HCT116 (cell line): ENCODE data around the gene TAF3. TPM values are rescaled to one million over a fixed set of nuclear protein-coding genes. Genes with fewer than 3 reads are reported as not detected.

Source experiments
- ATAC-seq: fragments of 200-7000 bp; cut with Tn5 transposase; 2 replicates; pipeline ENCODE4 v1.9.1; 2020; ENCODE audit warnings: mild to moderate bottlenecking, moderate library complexity
- BruUV-seq: library from RNA; stranded (reverse); fragments of 400-500 nt; replicated peaks from 2 replicates; lab custom pipeline; 2021; lab: Mats Ljungman, UMichigan
- CTCF ChIA-PET: fragments of 300-600 bp; sonication (Branson Sonifier 250); formaldehyde crosslinking; loops from one replicate; lab custom pipeline; 2021; ENCODE audit warnings: antibody characterized with exemption; lab: Charles Lee
- POLR2A ChIA-PET: fragments of 300-600, 350-600 bp; sonication (Branson Sonifier 250); formaldehyde crosslinking; loops from one replicate; lab custom pipeline; 2021; ENCODE audit warnings: antibody characterized with exemption; lab: Charles Lee
- RAD21 ChIA-PET, 2 experiments: fragments of 300-600 bp; sonication (Branson Sonifier 250); formaldehyde crosslinking; loops; one replicate each; lab custom pipeline; 2023; ENCODE audit warnings: low total read pairs in 2 of 2; ENCODE audit not compliant: uncharacterized antibody in 2 of 2, unreplicated experiment in 2 of 2, low non-redundant PET in 1 of 2; lab: Charles Lee
- DNase-seq: peaks from one replicate; pipeline ENCODE4 v3.0.0-alpha.2; 2010; ENCODE audit warnings: low read depth, low spot score
- H2AFZ ChIP-seq: fragments of 200-600 bp; shearing (Covaris generic), sonication (generic); 2 replicates; pipeline ENCODE4 v1.6.1; 2017; ENCODE audit warnings: low read depth, mixed run types, mixed read lengths, antibody characterized with exemption, low read length; ENCODE audit not compliant: poor library complexity, severe bottlenecking
- H3K27ac ChIP-seq: 2 replicates; pipeline ENCODE4 v1.5.1; 2012; ENCODE audit warnings: low read depth, low read length
- H3K27me3 ChIP-seq: fragments of 200-600 bp; sonication (generic); 2 replicates; pipeline ENCODE4 v1.6.1; 2016; ENCODE audit warnings: mixed run types, low read length, mixed read lengths; ENCODE audit not compliant: insufficient read depth
- H3K36me3 ChIP-seq, 2 experiments: fragments of 200-500 bp in 1 of 2; fragments of 200-600 bp in 1 of 2; sonication (Bioruptor generic) in 1 of 2; sonication (generic) in 1 of 2; 2 replicates each; pipeline versions ENCODE4 v1.5.1 to v1.6.1; 2014 to 2016; ENCODE audit warnings: low read length in 2 of 2, inconsistent platforms in 1 of 2, mixed read lengths in 1 of 2, mixed run types in 1 of 2; ENCODE audit not compliant: insufficient read depth in 2 of 2, control insufficient read depth in 1 of 2
- H3K4me1 ChIP-seq, 2 experiments: fragments of 200-600 bp in 1 of 2; sonication (generic) in 1 of 2; 2 replicates each; pipeline versions ENCODE4 v1.5.1 to v1.6.1; 2012 to 2017; ENCODE audit warnings: low read length in 2 of 2, inconsistent platforms in 1 of 2, mild to moderate bottlenecking in 1 of 2, mixed read lengths in 1 of 2, mixed run types in 1 of 2, moderate library complexity in 1 of 2; ENCODE audit not compliant: insufficient read depth in 2 of 2, control insufficient read depth in 1 of 2
- H3K4me2 ChIP-seq: fragments of 200-600 bp; sonication (generic); 2 replicates; pipeline ENCODE4 v1.6.1; 2017; ENCODE audit warnings: mixed run types, low read length, mixed read lengths
- H3K4me3 ChIP-seq, 2 experiments: fragments of 200-600 bp in 1 of 2; sonication (generic) in 1 of 2; replicated peaks in 1 of 2; 2 replicates each; pipeline ENCODE4 v1.5.1; 2011 to 2016; ENCODE audit warnings: low read length in 2 of 2, control low read depth in 1 of 2, low read depth in 1 of 2, mild to moderate bottlenecking in 1 of 2, mixed read lengths in 1 of 2, mixed run types in 1 of 2
- H3K79me2 ChIP-seq: fragments of 200-600 bp; sonication (generic); 2 replicates; pipeline ENCODE4 v1.6.1; 2017; ENCODE audit warnings: mild to moderate bottlenecking, mixed run types, low read length, moderate library complexity, mixed read lengths; ENCODE audit not compliant: insufficient read depth
- H3K9ac ChIP-seq: fragments of 200-600 bp; sonication (generic); 2 replicates; pipeline ENCODE4 v1.6.1; 2016; ENCODE audit warnings: low read length, mixed read lengths
- H3K9me2 ChIP-seq: fragments of 200-600 bp; sonication (generic), shearing (Covaris generic); 2 replicates; pipeline ENCODE4 v1.6.1; 2017; ENCODE audit warnings: mixed run types, mild to moderate bottlenecking, moderate library complexity; ENCODE audit not compliant: insufficient read depth
- H3K9me3 ChIP-seq, 2 experiments: fragments of 200-500 bp in 1 of 2; fragments of 200-600 bp in 1 of 2; sonication (Bioruptor generic) in 1 of 2; sonication (generic) in 1 of 2; 2 replicates each; pipeline ENCODE4 v1.6.1; 2014 to 2017; ENCODE audit warnings: low read length in 2 of 2, mixed read lengths in 2 of 2, inconsistent platforms in 1 of 2, low read depth in 1 of 2, mild to moderate bottlenecking in 1 of 2, mixed run types in 1 of 2, moderate library complexity in 1 of 2; ENCODE audit not compliant: control insufficient read depth in 1 of 2, insufficient read depth in 1 of 2
- H4K20me1 ChIP-seq: fragments of 200-600 bp; sonication (generic), shearing (Covaris generic); 2 replicates; pipeline ENCODE4 v1.6.1; 2017; ENCODE audit warnings: mixed run types, mild to moderate bottlenecking, moderate library complexity; ENCODE audit not compliant: insufficient read depth
- CBX3 ChIP-seq: IDR thresholded peaks from 2 replicates; pipeline ENCODE4 v1.6.1; 2012; ENCODE audit warnings: low read depth
- ELF1 ChIP-seq: IDR thresholded peaks from 2 replicates; pipeline ENCODE4 v1.6.1; 2012; ENCODE audit warnings: low read depth, borderline replicate concordance
- EZH2phosphoT487 ChIP-seq: fragments of 200-600 bp; IDR thresholded peaks from 2 replicates; pipeline ENCODE4 v1.6.1; 2018; ENCODE audit warnings: antibody characterized with exemption, borderline replicate concordance
- FOSL1 ChIP-seq: IDR thresholded peaks from 2 replicates; pipeline ENCODE4 v1.6.1; 2012; ENCODE audit warnings: low read depth
- JUND ChIP-seq: IDR thresholded peaks from 2 replicates; pipeline ENCODE4 v1.6.1; 2012
- MAX ChIP-seq: IDR thresholded peaks from 2 replicates; pipeline ENCODE4 v1.6.1; 2012
- POLR2A ChIP-seq: IDR thresholded peaks from 2 replicates; pipeline ENCODE4 v1.7.0; 2011; ENCODE audit warnings: borderline replicate concordance; ENCODE audit not compliant: insufficient read depth, insufficient read length; ENCODE audit errors: extremely low read depth
- POLR2AphosphoS5 ChIP-seq: IDR thresholded peaks from 2 replicates; pipeline ENCODE4 v1.6.1; 2011; ENCODE audit warnings: mild to moderate bottlenecking, low read depth, low read length, moderate library complexity
- RAD21 ChIP-seq: IDR thresholded peaks from 2 replicates; pipeline ENCODE4 v1.6.1; 2012; ENCODE audit warnings: low read depth, mild to moderate bottlenecking
- SIN3A ChIP-seq: IDR thresholded peaks from 2 replicates; pipeline ENCODE4 v1.6.1; 2012; ENCODE audit warnings: low read depth
- SP1 ChIP-seq: IDR thresholded peaks from 2 replicates; pipeline ENCODE4 v1.6.1; 2012; ENCODE audit warnings: low read depth
- SRF ChIP-seq: IDR thresholded peaks from 2 replicates; pipeline ENCODE4 v1.6.1; 2012; ENCODE audit warnings: low read depth
- YY1 ChIP-seq: IDR thresholded peaks from 2 replicates; pipeline ENCODE4 v1.6.1; 2011; ENCODE audit warnings: low read length, low read depth, moderate library complexity, mild to moderate bottlenecking; ENCODE audit not compliant: insufficient replicate concordance; ENCODE audit errors: extremely low read depth
- ZFX ChIP-seq: fragments of 450-650 bp; IDR thresholded peaks from 2 replicates; pipeline ENCODE4 v1.6.1; 2017
- ZNF274 ChIP-seq: fragments of 200-500 bp; sonication (Bioruptor generic); IDR thresholded peaks from 2 replicates; pipeline ENCODE4 v1.6.1; 2014; ENCODE audit warnings: mild to moderate bottlenecking, low read depth, low read length, inconsistent platforms
- intact Hi-C: fragments of 100-400 bp; cut with micrococcal nuclease; formaldehyde crosslinking; loops from 2 replicates; pipeline ENCODE4 v1.10.0; 2022
- total RNA-seq: library from RNA; stranded (reverse); gene quantifications from one replicate; pipeline ENCODE4 v1.2.1, GENCODE V29; 2021; ENCODE audit not compliant: unreplicated experiment
- TF ChIP-seq, protein P1 (sequence below): IDR thresholded peaks from 2 replicates; pipeline ENCODE4 v1.6.1; 2011; ENCODE audit warnings: mild to moderate bottlenecking, low read length, moderate library complexity; ENCODE audit not compliant: insufficient replicate concordance; ENCODE audit errors: extremely low read depth
- TF ChIP-seq, protein P2 (sequence below), 3 experiments: fragments of 200-600 bp in 1 of 3; sonication (generic) in 1 of 3; IDR thresholded peaks in 2 of 3; conservative IDR thresholded peaks in 1 of 3; 2 replicates each; pipeline ENCODE4 v1.5.1; 2012 to 2017; ENCODE audit warnings: low read depth in 2 of 3, low read length in 2 of 3, antibody characterized with exemption in 1 of 3, borderline replicate concordance in 1 of 3, control low read depth in 1 of 3, mild to moderate bottlenecking in 1 of 3, mixed read lengths in 1 of 3, mixed run types in 1 of 3, moderate library complexity in 1 of 3; ENCODE audit not compliant: insufficient read depth in 1 of 3
- TF ChIP-seq, protein P3 (sequence below): IDR thresholded peaks from 2 replicates; pipeline ENCODE4 v1.6.1; 2012

TAF3 gene
- total RNA-seq, 1 experiment from 2014 or later: 8.0 TPM

DNA sequence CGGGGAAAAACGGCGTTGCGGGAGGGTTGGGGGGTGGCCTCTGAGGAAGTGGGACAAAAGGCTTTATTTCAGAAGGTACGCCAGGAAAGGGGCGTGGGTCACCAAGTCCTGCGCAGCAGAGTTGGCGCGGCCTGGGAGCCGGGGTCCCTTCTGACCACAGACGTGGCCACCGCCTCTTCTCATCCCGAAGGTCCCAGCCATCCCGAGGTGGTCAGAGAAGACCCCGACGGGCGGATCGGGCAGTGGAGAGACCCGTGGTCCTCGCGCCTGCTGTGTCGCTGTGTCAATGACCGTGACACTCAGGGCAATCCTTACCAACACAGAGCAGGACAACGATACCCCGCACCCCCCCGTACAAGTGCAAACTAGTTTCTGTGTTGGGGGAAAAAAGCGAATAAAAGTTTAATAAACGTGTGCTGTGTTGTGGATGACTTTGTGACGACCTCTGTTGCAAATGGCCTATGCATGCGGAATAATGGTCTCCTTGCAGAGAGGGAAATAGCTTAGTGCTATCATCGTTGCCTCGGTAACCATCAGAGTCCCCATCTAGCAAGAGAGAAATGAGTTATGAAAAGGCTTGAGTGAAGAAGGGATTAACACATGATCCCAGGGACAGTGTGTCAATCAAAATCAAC lies 216.8 kb downstream of the TAF3 start:
- Histone ChIP-seq H3K4me3 (no peak overlapping the region), H3K79me2 (no peaks in the 10 kb centered on the region), H3K36me3 (no peaks in the 10 kb centered on the region), H4K20me1 (no peaks in the 10 kb centered on the region), H3K9me2 (no peaks in the 10 kb centered on the region), H3K9ac (no peak overlapping the region), H3K9me3 (no peaks in the 10 kb centered on the region), H2AFZ (no peak overlapping the region), H3K4me2 (no peak overlapping the region), H3K27me3 (peaks cover 23% of the 10 kb centered on the region), H3K27ac (no peak overlapping the region), H3K4me1 (no peaks in the 10 kb centered on the region)
- intact Hi-C loops: no loop called here
- DNase-seq (no peak), ATAC-seq (no peak)
- BruUV-seq: no TSS peak
- TF ChIP-seq ELF1 (no peak), POLR2A (no peak), YY1 (no peak), RAD21 (no peak), SRF (no peak), EZH2phosphoT487 (no peak), SIN3A (no peak), JUND (no peak), CBX3 (no peak), POLR2AphosphoS5 (no peak), FOSL1 (no peak), ZFX (no peak), MAX (no peak), SP1 (no peak), ZNF274 (no peak)
- TF ChIP-seq, protein P1, sequence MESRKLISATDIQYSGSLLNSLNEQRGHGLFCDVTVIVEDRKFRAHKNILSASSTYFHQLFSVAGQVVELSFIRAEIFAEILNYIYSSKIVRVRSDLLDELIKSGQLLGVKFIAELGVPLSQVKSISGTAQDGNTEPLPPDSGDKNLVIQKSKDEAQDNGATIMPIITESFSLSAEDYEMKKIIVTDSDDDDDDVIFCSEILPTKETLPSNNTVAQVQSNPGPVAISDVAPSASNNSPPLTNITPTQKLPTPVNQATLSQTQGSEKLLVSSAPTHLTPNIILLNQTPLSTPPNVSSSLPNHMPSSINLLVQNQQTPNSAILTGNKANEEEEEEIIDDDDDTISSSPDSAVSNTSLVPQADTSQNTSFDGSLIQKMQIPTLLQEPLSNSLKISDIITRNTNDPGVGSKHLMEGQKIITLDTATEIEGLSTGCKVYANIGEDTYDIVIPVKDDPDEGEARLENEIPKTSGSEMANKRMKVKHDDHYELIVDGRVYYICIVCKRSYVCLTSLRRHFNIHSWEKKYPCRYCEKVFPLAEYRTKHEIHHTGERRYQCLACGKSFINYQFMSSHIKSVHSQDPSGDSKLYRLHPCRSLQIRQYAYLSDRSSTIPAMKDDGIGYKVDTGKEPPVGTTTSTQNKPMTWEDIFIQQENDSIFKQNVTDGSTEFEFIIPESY: no peak
- TF ChIP-seq, protein P2, sequence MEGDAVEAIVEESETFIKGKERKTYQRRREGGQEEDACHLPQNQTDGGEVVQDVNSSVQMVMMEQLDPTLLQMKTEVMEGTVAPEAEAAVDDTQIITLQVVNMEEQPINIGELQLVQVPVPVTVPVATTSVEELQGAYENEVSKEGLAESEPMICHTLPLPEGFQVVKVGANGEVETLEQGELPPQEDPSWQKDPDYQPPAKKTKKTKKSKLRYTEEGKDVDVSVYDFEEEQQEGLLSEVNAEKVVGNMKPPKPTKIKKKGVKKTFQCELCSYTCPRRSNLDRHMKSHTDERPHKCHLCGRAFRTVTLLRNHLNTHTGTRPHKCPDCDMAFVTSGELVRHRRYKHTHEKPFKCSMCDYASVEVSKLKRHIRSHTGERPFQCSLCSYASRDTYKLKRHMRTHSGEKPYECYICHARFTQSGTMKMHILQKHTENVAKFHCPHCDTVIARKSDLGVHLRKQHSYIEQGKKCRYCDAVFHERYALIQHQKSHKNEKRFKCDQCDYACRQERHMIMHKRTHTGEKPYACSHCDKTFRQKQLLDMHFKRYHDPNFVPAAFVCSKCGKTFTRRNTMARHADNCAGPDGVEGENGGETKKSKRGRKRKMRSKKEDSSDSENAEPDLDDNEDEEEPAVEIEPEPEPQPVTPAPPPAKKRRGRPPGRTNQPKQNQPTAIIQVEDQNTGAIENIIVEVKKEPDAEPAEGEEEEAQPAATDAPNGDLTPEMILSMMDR (IDR thresholded peaks at IDR 0.05 in 2 of 3, conservative IDR thresholded peaks at IDR 0.05 in 1 of 3; ENCODE audit: borderline replicate concordance in 1 of 3, insufficient read depth in 1 of 3, low read depth in 2 of 3, low read length in 2 of 3): no peak
- TF ChIP-seq, protein P3, sequence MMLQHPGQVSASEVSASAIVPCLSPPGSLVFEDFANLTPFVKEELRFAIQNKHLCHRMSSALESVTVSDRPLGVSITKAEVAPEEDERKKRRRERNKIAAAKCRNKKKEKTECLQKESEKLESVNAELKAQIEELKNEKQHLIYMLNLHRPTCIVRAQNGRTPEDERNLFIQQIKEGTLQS: no peak
- CTCF ChIA-PET: no interaction called here
- RAD21 ChIA-PET: no interaction called here
- POLR2A ChIA-PET: no interaction called here
